Calu3 (cell line): ENCODE results near the gene PDIA5. TPM values are rescaled to one million over a fixed set of nuclear protein-coding genes. Genes with fewer than 3 reads are reported as not detected.

Source experiments
- BruUV-seq: library from RNA; stranded (reverse); fragments of 400-500 nt; replicated peaks from 2 replicates; lab custom pipeline; 2021; lab: Mats Ljungman, UMichigan
- CTCF ChIA-PET: fragments of 300-600 bp; sonication (Branson Sonifier 250); formaldehyde crosslinking; loops from one replicate; lab custom pipeline; 2022; ENCODE audit warnings: antibody characterized with exemption; lab: Charles Lee
- DNase-seq: peaks from one replicate; pipeline ENCODE4 v3.0.0; 2022
- H3K27ac Mint-ChIP-seq: one replicate; pipeline ENCODE4 v1.8.0; 2022; ENCODE audit warnings: mixed read lengths; ENCODE audit not compliant: unreplicated experiment
- H3K27me3 Mint-ChIP-seq: one replicate; pipeline ENCODE4 v1.8.0; 2022; ENCODE audit warnings: mixed read lengths; ENCODE audit not compliant: unreplicated experiment
- H3K36me3 Mint-ChIP-seq: one replicate; pipeline ENCODE4 v1.8.0; 2022; ENCODE audit warnings: mild to moderate bottlenecking, moderate library complexity, mixed read lengths; ENCODE audit not compliant: insufficient read depth, unreplicated experiment
- H3K4me1 Mint-ChIP-seq: one replicate; pipeline ENCODE4 v1.8.0; 2022; ENCODE audit warnings: mild to moderate bottlenecking, low read depth, mixed read lengths; ENCODE audit not compliant: unreplicated experiment
- H3K4me3 Mint-ChIP-seq: one replicate; pipeline ENCODE4 v1.8.0; 2022; ENCODE audit warnings: mild to moderate bottlenecking, low read depth, moderate library complexity, mixed read lengths; ENCODE audit not compliant: unreplicated experiment
- H3K9me3 Mint-ChIP-seq: one replicate; pipeline ENCODE4 v1.8.0; 2022; ENCODE audit warnings: low read depth, mixed read lengths; ENCODE audit not compliant: unreplicated experiment
- CTCF ChIP-seq: fragments of 200-600 bp; IDR thresholded peaks from one replicate; pipeline ENCODE4 v1.8.0; 2022; ENCODE audit warnings: antibody characterized with exemption; ENCODE audit not compliant: unreplicated experiment
- intact Hi-C: fragments of 100-400 bp; cut with micrococcal nuclease; formaldehyde crosslinking; loops from one replicate; pipeline ENCODE4 v1.10.0; 2022; ENCODE audit not compliant: unreplicated experiment
- total RNA-seq: library from RNA; stranded (reverse); gene quantifications from 2 replicates; pipeline ENCODE4 v1.2.3, GENCODE V29; 2022

The PDIA5 gene
- total RNA-seq, 1 experiment from 2014 or later, result 31.6 TPM

GRCh38 chr3:123130079-123130750 lies 63.4 kb downstream of the PDIA5 start:
- DNase-seq, result no peak
- no peaks in the 10 kb centered on the region for H3K9me3 Mint-ChIP-seq
- no TSS peak for BruUV-seq
- no peak for TF ChIP-seq CTCF
- intact Hi-C loops, result no loop called here
- CTCF ChIA-PET, result no interaction called here
- no peak overlapping the region for H3K27ac Mint-ChIP-seq
- H3K4me1 Mint-ChIP-seq, result no peaks in the 10 kb centered on the region
- no peaks in the 10 kb centered on the region for H3K27me3 Mint-ChIP-seq
- H3K36me3 Mint-ChIP-seq, result peaks cover 4% of the 10 kb centered on the region
- H3K4me3 Mint-ChIP-seq, result no peak overlapping the region

GRCh38 chr3:123134671-123135070 lies 67.8 kb downstream of the PDIA5 start:
- CTCF ChIA-PET, result no interaction called here
- Mint-ChIP-seq H3K27me3 (no peaks in the 10 kb centered on the region), H3K4me1 (no peaks in the 10 kb centered on the region), H3K36me3 (peaks cover 4% of the 10 kb centered on the region), H3K27ac (no peak overlapping the region), H3K4me3 (no peak overlapping the region), H3K9me3 (no peaks in the 10 kb centered on the region)
- intact Hi-C loops, result no loop called here
- no peak for DNase-seq
- TF ChIP-seq CTCF, result no peak
- no TSS peak for BruUV-seq

DNA sequence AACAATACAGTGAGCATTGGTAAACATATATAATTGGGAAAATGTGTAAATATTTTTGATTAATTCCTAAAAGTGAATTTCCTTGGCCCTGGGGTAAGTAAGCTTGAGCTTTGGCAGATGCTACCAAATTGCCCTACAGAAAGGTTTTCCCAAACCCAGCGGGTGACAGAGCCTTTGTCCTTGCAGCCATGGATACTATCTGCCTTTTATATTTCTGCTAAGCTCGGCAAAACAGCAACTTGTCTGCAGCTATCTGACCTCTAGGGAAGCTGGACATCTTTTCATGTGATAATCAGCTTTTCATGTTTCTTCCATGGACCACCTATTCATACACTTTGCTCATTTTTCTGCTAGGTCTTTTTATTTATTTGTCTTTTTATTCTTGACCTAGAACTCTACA lies 70.2 kb downstream of the PDIA5 start:
- Mint-ChIP-seq H3K27ac (no peak overlapping the region), H3K4me1 (no peaks in the 10 kb centered on the region), H3K36me3 (peaks cover 4% of the 10 kb centered on the region), H3K9me3 (no peaks in the 10 kb centered on the region), H3K27me3 (no peaks in the 10 kb centered on the region), H3K4me3 (no peak overlapping the region)
- CTCF ChIA-PET, result interaction anchor here (0.6 kb wide), 1 partner anchor 511 kb away, joined by 6 read pairs; no protein-coding TSS in a partner anchor
- no peak for TF ChIP-seq CTCF
- intact Hi-C loops, result no loop called here
- no TSS peak for BruUV-seq
- DNase-seq, result no peak

- no TSS peak for BruUV-seq
- H3K36me3 Mint-ChIP-seq, result no peaks in the 10 kb centered on the region
- TF ChIP-seq CTCF, result no peak
- CTCF ChIA-PET, result no interaction called here
- no peaks in the 10 kb centered on the region for H3K27me3 Mint-ChIP-seq
- intact Hi-C loops, result no loop called here
- H3K27ac Mint-ChIP-seq, result no peak overlapping the region
- H3K9me3 Mint-ChIP-seq, result no peaks in the 10 kb centered on the region
- H3K4me3 Mint-ChIP-seq, result no peak overlapping the region
- no peaks in the 10 kb centered on the region for H3K4me1 Mint-ChIP-seq
- DNase-seq, result no peak
Observed at GRCh38 chr3:123138839-123139444, 72.1 kb downstream of the PDIA5 start.
